GM12801 (cell line): ENCODE results near the gene HNMT.

Source experiments
- CTCF ChIP-seq: IDR thresholded peaks from one replicate; pipeline ENCODE4 v1.5.1; 2011; ENCODE audit warnings: control low read depth; ENCODE audit not compliant: insufficient read length; ENCODE audit errors: extremely low read depth

Gene HNMT

DNA sequence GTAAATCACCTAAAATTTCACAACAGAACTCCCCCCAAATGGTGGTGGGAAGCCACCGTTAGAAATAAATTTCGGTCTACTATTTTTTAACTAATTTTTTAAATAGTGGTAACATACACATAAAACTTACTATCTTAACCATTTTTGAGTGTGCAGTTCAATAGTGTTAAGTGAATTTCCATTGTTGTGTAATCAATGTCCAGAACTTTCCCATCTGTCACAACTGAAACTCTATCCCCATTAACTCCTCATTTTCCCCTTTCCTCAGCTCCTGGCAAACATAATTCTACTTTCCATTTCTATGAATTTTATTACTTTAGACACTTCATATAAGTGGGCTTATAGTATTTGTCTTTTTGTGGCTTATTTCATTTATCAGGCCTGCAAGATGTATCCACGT is 34.1 kb upstream of the HNMT start:
- no peak for TF ChIP-seq CTCF

GRCh38 chr2:137935591-137935990 is 28.7 kb upstream of the HNMT start:
- no peak for TF ChIP-seq CTCF

DNA sequence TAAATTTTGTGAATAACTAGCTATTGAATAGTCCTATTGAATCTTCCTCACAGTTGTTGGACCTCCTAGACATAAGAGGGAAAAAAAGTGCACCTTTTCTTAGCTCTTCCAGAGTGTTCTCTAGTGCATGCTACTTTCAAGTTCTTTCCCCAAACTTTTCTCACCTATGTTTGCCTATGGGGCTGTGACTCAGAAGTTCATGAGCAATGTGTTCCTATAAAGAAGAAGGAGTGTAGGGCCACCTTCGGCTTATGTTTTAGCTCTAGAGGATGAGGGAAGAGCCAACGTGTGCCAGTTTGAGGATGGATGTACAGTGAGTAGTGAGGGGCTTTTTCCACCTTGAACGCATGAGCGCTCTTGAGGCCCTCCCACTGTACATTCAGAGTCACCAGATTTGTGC is 27.0 kb upstream of the HNMT start:
- no peak for TF ChIP-seq CTCF

- TF ChIP-seq CTCF: no peak
These were observed 26.5 kb upstream of the HNMT start for GRCh38 chr2:137937778-137938177.

GRCh38 chr2:137938204-137938603 is 26.1 kb upstream of the HNMT start:
- no peak for TF ChIP-seq CTCF

GRCh38 chr2:137939026-137939425 is 25.2 kb upstream of the HNMT start:
- no peak for TF ChIP-seq CTCF

GRCh38 chr2:137940154-137940553 is 24.1 kb upstream of the HNMT start:
- no peak for TF ChIP-seq CTCF
